Measurements from ENCODE around the gene GLA. TPM values are rescaled to one million over a fixed set of nuclear protein-coding genes. Genes with fewer than 3 reads are reported as not detected.

Gene GLA
- total and polyA plus RNA-seq, 9 of the 15 experiments (the other 6 are each of a cell fraction or from before 2014, with no cell fraction given) = 41.7 to 146 (median 73.8) TPM

DNA sequence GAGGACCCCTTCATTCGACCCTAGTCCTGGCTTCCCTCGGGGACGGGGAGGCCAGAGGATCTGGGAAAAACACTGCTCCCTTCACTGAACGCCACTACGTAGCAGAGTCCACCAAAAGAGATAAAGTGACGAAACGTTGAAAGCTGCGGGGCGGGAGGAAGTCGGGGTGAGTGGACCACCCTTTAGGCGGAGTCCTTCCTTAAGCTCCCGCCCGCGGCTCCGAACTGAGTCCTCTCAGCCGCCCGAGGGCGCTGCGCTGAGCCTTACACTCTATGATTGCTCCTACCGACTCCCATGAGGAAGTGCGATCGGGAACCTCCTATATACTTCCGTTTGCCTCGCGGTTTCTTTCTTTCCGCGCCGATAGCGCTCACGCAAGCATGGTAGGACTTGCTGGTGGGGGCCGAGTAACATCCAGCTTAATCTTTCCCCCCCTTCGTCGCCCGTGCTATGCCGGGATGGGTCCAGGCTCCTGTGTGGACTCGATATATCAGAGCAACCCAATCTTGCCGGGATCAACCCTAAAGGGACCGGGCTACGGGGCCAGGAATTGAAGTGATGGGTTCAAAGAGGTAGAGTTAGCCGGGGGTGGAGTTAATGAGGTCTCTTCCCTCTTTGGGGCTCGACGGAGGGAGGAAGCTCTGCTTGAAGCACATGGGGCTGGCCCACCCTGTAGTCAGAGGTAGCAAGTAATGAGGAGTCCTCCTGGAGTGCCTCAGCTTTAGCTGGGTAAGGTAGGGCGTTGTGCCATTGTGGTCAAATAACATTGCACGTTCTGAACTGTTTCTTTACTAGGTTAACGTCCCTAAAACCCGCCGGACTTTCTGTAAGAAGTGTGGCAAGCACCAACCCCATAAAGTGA, 16.8 kb downstream of the GLA start, which contains the start of gene RPL36A (continued):
- TF ChIP-seq, protein P1, sequence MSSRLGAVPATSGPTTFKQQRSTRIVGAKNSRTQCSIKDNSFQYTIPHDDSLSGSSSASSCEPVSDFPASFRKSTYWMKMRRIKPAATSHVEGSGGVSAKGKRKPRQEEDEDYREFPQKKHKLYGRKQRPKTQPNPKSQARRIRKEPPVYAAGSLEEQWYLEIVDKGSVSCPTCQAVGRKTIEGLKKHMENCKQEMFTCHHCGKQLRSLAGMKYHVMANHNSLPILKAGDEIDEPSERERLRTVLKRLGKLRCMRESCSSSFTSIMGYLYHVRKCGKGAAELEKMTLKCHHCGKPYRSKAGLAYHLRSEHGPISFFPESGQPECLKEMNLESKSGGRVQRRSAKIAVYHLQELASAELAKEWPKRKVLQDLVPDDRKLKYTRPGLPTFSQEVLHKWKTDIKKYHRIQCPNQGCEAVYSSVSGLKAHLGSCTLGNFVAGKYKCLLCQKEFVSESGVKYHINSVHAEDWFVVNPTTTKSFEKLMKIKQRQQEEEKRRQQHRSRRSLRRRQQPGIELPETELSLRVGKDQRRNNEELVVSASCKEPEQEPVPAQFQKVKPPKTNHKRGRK (tag; IDR thresholded peaks at IDR 0.05) = no peak
- no peak for TF ChIP-seq SLC30A9 (CRISPR knock-in tag; IDR thresholded peaks at IDR 0.05)
- no peak for TF ChIP-seq TEAD1 (CRISPR knock-in tag; IDR thresholded peaks at IDR 0.05)
- TF ChIP-seq, protein P2, sequence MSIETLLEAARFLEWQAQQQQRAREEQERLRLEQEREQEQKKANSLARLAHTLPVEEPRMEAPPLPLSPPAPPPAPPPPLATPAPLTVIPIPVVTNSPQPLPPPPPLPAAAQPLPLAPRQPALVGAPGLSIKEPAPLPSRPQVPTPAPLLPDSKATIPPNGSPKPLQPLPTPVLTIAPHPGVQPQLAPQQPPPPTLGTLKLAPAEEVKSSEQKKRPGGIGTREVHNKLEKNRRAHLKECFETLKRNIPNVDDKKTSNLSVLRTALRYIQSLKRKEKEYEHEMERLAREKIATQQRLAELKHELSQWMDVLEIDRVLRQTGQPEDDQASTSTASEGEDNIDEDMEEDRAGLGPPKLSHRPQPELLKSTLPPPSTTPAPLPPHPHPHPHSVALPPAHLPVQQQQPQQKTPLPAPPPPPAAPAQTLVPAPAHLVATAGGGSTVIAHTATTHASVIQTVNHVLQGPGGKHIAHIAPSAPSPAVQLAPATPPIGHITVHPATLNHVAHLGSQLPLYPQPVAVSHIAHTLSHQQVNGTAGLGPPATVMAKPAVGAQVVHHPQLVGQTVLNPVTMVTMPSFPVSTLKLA (conservative IDR thresholded peaks at IDR 0.05) = peak; percentile 59 to 78; a peak in 3 of 4 replicates
- no peak for TF ChIP-seq ZNF212 (CRISPR knock-in tag; IDR thresholded peaks at IDR 0.05)
- TF ChIP-seq MAFF (IDR thresholded peaks at IDR 0.05; ENCODE audit: low read length) = no peak
- no peak for TF ChIP-seq KDM2B (CRISPR knock-in tag; IDR thresholded peaks at IDR 0.05)
- TF ChIP-seq, protein P3, sequence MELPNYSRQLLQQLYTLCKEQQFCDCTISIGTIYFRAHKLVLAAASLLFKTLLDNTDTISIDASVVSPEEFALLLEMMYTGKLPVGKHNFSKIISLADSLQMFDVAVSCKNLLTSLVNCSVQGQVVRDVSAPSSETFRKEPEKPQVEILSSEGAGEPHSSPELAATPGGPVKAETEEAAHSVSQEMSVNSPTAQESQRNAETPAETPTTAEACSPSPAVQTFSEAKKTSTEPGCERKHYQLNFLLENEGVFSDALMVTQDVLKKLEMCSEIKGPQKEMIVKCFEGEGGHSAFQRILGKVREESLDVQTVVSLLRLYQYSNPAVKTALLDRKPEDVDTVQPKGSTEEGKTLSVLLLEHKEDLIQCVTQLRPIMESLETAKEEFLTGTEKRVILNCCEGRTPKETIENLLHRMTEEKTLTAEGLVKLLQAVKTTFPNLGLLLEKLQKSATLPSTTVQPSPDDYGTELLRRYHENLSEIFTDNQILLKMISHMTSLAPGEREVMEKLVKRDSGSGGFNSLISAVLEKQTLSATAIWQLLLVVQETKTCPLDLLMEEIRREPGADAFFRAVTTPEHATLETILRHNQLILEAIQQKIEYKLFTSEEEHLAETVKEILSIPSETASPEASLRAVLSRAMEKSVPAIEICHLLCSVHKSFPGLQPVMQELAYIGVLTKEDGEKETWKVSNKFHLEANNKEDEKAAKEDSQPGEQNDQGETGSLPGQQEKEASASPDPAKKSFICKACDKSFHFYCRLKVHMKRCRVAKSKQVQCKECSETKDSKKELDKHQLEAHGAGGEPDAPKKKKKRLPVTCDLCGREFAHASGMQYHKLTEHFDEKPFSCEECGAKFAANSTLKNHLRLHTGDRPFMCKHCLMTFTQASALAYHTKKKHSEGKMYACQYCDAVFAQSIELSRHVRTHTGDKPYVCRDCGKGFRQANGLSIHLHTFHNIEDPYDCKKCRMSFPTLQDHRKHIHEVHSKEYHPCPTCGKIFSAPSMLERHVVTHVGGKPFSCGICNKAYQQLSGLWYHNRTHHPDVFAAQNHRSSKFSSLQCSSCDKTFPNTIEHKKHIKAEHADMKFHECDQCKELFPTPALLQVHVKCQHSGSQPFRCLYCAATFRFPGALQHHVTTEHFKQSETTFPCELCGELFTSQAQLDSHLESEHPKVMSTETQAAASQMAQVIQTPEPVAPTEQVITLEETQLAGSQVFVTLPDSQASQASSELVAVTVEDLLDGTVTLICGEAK (IDR thresholded peaks at IDR 0.05) = peak; percentile 84
- TF ChIP-seq, protein P3 (CRISPR knock-in tag; IDR thresholded peaks at IDR 0.05) = no peak
- no peak for TF ChIP-seq CHCHD3 (CRISPR knock-in tag; IDR thresholded peaks at IDR 0.05)
- TF ChIP-seq HNRNPH1 (optimal IDR thresholded peaks at IDR 0.05; ENCODE audit: low read depth, low read length) = no peak
- TF ChIP-seq MCM3 (IDR thresholded peaks at IDR 0.05) = no peak
- TF ChIP-seq POLR2AphosphoS5 (IDR thresholded peaks at IDR 0.05; ENCODE audit: control insufficient read depth, insufficient read depth, low read depth, low read length) = peak; percentile 96
- no peak for TF ChIP-seq ASH1L (IDR thresholded peaks at IDR 0.05; ENCODE audit: borderline replicate concordance, low read depth, partially characterized antibody)
- TF ChIP-seq KDM1A (IDR thresholded peaks at IDR 0.05) = no peak

Measured in K562 (cell line).